DMS79 (cell line): ENCODE results near the gene SYNE2.
"Not testable (repeated sequence)": the region's sequence is repeated elsewhere in the genome, so short reads cannot be mapped to it uniquely, and the experiment has no call there.

Experiments
- DNase-seq: peaks from one replicate; lab custom pipeline; 2025; lab: John Stamatoyannopoulos, UW

The SYNE2 gene

GRCh38 chr14:64012720-64013119, 159.9 kb downstream of the SYNE2 start:
- no peak for DNase-seq

DNA sequence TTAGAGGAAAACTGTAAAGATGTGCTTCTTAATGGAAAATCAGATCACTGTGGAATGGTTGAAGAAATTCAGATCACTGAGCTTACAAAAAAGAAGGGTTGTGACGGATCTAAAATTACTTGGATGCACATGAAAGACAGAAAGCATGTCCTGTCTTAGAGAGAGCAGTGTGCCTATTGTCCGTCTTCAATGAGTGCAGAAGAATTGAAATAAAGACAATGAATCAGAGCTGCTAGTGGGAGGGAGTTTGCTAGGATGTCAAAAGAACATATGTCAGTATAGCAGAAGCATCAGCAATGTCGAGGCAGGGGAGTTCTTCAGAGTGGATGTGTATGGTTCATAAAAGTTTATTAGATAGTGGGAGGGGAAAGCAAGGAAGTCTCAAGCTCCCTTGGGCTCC, 172.7 kb downstream of the SYNE2 start:
- no peak for DNase-seq

GRCh38 chr14:64026600-64026999, 173.8 kb downstream of the SYNE2 start:
- no peak for DNase-seq

- no peak for DNase-seq
Measured at GRCh38 chr14:64035143-64035542, 182.3 kb downstream of the SYNE2 start.

GRCh38 chr14:64037869-64038745, 185.3 kb downstream of the SYNE2 start:
- DNase-seq, result not testable (repeated sequence)

GRCh38 chr14:64038841-64039542, 186.2 kb downstream of the SYNE2 start:
- DNase-seq, result no peak

DNA sequence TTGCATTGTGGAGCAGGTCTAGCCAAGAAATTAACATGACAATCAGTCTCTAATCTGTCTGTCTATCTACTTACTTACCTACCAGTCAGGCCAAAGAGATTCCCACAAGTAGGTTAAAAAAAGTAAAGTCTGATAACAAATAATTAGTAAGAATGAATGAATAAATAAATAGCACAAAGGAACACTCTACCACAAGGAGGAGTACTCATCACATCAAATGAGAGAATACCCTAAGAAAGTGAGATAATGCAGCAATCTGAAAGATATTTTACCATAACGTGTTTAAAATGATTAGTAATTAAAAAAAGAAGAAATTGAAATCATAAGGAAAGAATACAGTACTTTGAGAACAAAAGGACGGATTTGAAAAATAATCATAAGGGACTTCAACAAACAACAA, 187.2 kb downstream of the SYNE2 start:
- DNase-seq, result no peak

DNA sequence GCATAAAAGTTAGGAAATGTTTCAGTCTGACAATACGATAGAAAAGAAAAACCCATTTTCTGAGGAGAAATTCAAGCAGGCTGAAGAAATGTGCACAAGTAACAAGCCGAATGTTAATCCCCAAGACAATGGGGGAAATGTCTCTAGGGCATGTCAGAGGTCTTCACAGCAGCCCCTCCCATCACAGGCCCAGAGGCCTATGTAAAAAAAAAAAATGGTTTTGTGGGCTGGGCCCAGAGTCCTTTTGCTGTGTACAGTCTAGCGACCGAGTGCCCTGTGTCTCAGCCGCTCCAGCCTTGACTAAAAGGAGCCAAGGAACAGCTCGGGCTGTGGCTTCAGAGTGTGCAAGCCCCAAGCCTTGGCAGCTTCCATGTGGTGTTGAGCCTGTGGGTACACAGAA, 190.5 kb downstream of the SYNE2 start:
- not testable (repeated sequence) for DNase-seq

- DNase-seq, result no peak
Measured at GRCh38 chr14:64045091-64045490, 192.3 kb downstream of the SYNE2 start.

- no peak for DNase-seq
Measured at GRCh38 chr14:64049616-64050381, 197.0 kb downstream of the SYNE2 start.

DNA sequence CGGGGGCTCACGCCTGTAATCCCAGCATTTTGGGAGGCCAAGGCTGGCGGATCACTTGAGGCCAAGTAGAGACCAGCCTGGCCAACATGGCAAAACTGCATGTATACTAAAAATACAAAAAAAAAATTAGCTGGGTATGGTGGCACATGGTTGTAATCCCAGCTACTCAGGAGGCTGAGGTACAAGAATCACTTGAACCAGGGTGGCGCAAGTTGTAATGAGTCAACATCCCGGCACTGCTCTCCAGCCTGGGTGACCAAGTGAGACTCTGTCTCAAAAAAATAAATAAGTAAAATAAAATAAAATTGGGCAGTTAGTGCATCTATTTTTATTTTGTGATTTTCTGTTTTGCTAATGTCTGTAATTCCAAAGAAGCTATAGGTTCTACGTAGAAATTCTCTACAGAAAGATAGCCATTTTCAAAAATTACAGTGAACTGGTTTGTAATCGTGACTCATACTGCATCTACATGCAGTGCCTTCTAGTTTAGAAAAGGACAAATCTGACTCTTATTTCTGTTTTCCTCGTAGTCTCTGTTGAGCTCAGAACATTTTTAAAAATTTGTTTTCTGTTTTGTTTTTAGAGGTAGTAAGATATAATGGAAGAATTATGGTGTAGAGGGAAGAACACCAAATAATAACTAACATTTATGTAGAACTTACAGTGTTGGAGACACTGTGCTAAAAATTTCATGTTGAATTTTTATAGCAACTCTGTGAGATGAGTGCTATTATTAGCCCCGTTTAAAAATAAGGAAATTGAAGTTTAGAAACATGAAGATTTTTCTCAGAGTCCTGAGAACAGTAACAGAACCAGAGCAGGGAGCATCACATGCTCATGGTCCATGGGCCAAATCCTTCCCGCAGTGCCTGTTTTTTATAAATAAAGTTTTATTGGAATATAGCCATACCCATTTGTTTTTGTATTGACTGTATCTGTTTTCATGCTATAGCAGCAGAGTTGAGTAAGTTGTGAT, 201.2 kb downstream of the SYNE2 start:
- no peak for DNase-seq

- no peak for DNase-seq
Measured at GRCh38 chr14:64059454-64060198, 206.8 kb downstream of the SYNE2 start.

DNA sequence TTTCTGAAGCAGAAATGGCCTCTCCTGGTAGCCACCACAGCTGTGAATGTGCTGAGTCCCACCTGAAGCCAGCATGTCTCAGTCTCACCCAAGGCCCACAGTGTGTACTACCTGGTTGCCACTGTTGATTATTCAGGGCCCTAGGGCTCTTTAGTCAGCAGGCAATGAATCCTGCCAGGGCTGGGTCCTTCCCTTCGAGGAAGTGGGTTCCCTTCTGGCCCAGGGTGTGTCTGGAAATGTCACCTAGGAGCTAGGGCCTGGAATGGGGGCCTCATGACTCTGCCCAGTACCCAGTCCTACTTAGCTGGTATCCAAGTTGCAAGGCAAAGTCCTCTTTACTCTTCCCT, 207.4 kb downstream of the SYNE2 start:
- DNase-seq, result no peak

DNA sequence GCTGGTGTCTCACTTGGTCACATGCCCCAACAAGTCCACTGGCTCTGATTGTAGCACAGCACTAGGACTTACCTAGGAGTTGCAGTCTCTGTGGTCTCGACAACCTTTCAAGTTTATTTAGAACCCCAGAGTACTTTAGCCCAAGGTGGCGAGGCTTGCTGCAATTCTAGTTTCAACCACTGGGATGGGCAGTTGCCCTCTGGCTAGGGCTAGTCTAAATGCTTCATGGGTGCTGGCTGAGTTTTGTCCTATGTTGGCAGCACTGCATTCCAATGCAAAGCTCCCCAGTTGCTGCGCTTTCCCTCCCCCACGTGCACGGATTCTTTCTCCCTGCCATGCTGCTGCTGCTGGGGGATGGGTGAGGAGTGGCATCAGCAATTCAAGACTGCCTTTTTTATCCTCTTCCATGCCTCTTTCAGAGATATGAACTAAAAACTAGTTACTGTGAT, 207.9 kb downstream of the SYNE2 start:
- DNase-seq, result no peak

DNA sequence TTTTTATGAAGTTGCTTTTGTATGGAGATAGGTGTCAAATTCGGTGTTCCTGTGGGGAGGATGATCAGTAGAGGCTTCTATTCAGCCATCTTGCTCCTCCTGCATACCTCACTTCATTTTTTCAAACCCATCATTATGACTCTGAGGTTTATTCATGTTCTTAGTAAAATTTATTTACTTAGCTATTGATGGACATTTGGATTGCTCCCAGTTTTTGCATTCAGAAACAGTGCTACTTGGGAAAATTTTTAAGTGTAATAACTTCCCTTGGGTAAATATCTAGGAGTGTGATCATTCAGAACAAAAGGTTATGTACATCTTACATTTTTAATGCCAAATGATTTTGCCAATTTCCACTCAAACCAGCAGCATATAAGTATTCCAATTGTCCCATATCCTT, 208.3 kb downstream of the SYNE2 start:
- DNase-seq, result no peak

- DNase-seq, result no peak
Measured at GRCh38 chr14:64061706-64062105, 208.9 kb downstream of the SYNE2 start.

DNA sequence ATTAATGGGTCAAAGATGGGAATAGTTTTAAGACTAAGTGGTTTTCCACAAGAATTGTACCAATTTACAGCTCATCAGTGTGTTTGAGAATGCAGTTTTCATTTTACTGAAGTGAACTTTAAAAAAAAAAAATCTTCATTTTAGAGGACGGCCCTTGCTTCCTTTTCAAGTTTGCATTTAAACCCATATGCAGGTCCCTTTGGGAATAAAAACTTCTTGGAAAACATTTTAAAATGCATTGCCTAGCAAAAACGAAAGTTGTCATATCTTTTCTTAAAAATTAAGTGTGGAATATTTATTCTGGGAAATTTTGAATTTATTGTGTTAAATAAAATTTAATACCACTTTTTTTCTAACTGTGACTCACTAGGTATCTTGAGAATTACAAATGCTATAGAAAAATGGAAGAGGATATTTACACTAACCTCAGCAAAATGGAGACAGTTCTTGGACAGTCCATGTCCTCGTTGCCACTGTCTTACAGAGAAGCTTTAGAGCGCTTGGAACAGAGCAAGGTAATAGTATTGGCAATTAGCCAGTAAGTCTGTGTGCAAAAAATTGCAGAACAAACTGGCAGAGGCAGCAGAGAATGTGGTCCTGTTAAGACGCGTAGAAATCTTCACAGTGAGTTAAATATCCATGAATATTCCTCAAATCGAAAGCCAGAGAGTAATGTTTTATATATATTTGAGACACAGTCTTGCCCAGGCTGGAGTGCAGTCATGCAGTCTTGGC, 209.7 kb downstream of the SYNE2 start:
- DNase-seq, result no peak

- no peak for DNase-seq
Measured at GRCh38 chr14:64064447-64064846, 211.6 kb downstream of the SYNE2 start.

GRCh38 chr14:64069634-64070359, 217.0 kb downstream of the SYNE2 start:
- DNase-seq, result no peak
